ENCODE data around the gene IQCM.

IQCM gene

GRCh38 chr4:149747646-149748045 is 68.0 kb downstream of the IQCM start (continued):
- TF ChIP-seq ZBTB44 (tag by site-specific recombination; IDR thresholded peaks at IDR 0.05) (no peak), EGR2 (tag by site-specific recombination; IDR thresholded peaks at IDR 0.05; ENCODE audit: low read depth) (no peak), ZNF514 (tag by site-specific recombination; IDR thresholded peaks at IDR 0.05) (no peak), ZNF2 (tag by site-specific recombination; IDR thresholded peaks at IDR 0.05) (no peak), ZNF830 (tag by site-specific recombination; IDR thresholded peaks at IDR 0.05; ENCODE audit: low read depth) (no peak), SP7 (tag by site-specific recombination; IDR thresholded peaks at IDR 0.05) (no peak)

- H3K9me3 ChIP-seq (ENCODE audit: control insufficient read depth, insufficient read depth, low read depth, low read length), result no peaks in the 10 kb centered on the region
- H3K4me1 ChIP-seq (ENCODE audit: control insufficient read depth, insufficient read depth, low read length), result no peaks in the 10 kb centered on the region
- H3K36me3 ChIP-seq (ENCODE audit: control insufficient read depth in 2 of 2, insufficient read depth in 1 of 2, low read length in 2 of 2), result no peaks in the 10 kb centered on the region
- ChIA-PET POLR2A (no interaction called here), CTCF (no interaction called here)
- no peak overlapping the region for H3K27ac ChIP-seq (ENCODE audit: extremely low read depth, low read depth, low read length)
- H3K4me3 ChIP-seq (ENCODE audit: low read depth, low read length), result no peak overlapping the region
- TF ChIP-seq ZNF175 (tag by site-specific recombination; IDR thresholded peaks at IDR 0.05) (no peak), ZNF146 (tag by site-specific recombination; IDR thresholded peaks at IDR 0.05) (no peak), SETDB1 (IDR thresholded peaks at IDR 0.05; ENCODE audit: insufficient read length, low read length) (no peak), ZNF223 (tag by site-specific recombination; IDR thresholded peaks at IDR 0.05) (no peak), ZNF37A (tag by site-specific recombination; IDR thresholded peaks at IDR 0.05) (no peak), ZBTB49 (tag by site-specific recombination; IDR thresholded peaks at IDR 0.05; ENCODE audit: low read depth) (no peak), GLIS1 (tag by site-specific recombination; IDR thresholded peaks at IDR 0.05) (no peak), ZSCAN16 (tag by site-specific recombination; IDR thresholded peaks at IDR 0.05) (no peak), ZNF302 (tag by site-specific recombination; IDR thresholded peaks at IDR 0.05; ENCODE audit: low read depth) (no peak), ZFP3 (tag by site-specific recombination; IDR thresholded peaks at IDR 0.05; ENCODE audit: low read depth) (no peak), ZNF221 (tag by site-specific recombination; IDR thresholded peaks at IDR 0.05; ENCODE audit: borderline replicate concordance) (no peak), ZBTB11 (tag by site-specific recombination; conservative IDR thresholded peaks at IDR 0.05; ENCODE audit: low read depth) (no peak)
Measured at GRCh38 chr4:149746276-149746675, 69.4 kb downstream of the IQCM start.
